Suprapubic skin (tissue), 4 donors: Measurements from ENCODE around the gene CCDC137. TPM values are rescaled to one million over a fixed set of nuclear protein-coding genes. Genes with fewer than 3 reads are reported as not detected.

Source experiments
- DNase-seq, 2 donors: peaks; one replicate each; pipeline ENCODE4 v3.0.0-alpha.2; 2019; ENCODE audit warnings: low spot score in 2 of 2
- H3K27ac ChIP-seq: fragments of 200-600 bp; sonication (generic); one replicate; pipeline ENCODE4 v1.5.1; 2019
- H3K27me3 ChIP-seq: fragments of 200-600 bp; sonication (generic); one replicate; pipeline ENCODE4 v1.5.1; 2019
- H3K36me3 ChIP-seq: fragments of 200-600 bp; sonication (generic); one replicate; pipeline ENCODE4 v1.5.1; 2019
- H3K4me1 ChIP-seq: fragments of 200-600 bp; sonication (generic); one replicate; pipeline ENCODE4 v1.5.1; 2019
- H3K4me3 ChIP-seq: fragments of 200-600 bp; sonication (generic); one replicate; pipeline ENCODE4 v1.5.1; 2019; ENCODE audit warnings: mild to moderate bottlenecking
- H3K9me3 ChIP-seq: fragments of 200-600 bp; sonication (generic); one replicate; pipeline ENCODE4 v1.5.1; 2019
- CTCF ChIP-seq, 2 donors: fragments of 200-600 bp in 1 of 2; fragments of 450-650 bp in 1 of 2; sonication (generic) in 1 of 2; IDR thresholded peaks; one replicate each; pipeline ENCODE4 v1.5.1; 2016 to 2019; ENCODE audit warnings: antibody characterized with exemption in 2 of 2, mild to moderate bottlenecking in 1 of 2, moderate library complexity in 1 of 2
- EP300 ChIP-seq: sonication (generic); formaldehyde crosslinking; IDR thresholded peaks from one replicate; pipeline ENCODE4 v1.6.1; 2017; ENCODE audit warnings: antibody characterized with exemption
- POLR2A ChIP-seq, 2 donors: fragments of 450-650 bp; IDR thresholded peaks; one replicate each; pipeline ENCODE4 v1.6.1; 2017; ENCODE audit warnings: antibody characterized with exemption in 2 of 2, mild to moderate bottlenecking in 2 of 2, moderate library complexity in 2 of 2
- POLR2AphosphoS5 ChIP-seq, 3 donors: sonication (generic); formaldehyde crosslinking; IDR thresholded peaks; one replicate each; pipeline ENCODE4 v1.6.1; 2017; ENCODE audit warnings: antibody characterized with exemption in 3 of 3
- WGBS: methylation state at CpG from one replicate; pipeline ENCODE4 v1.1.5; 2018; 5-methylcytosine and 5-hydroxymethylcytosine counted together
- total RNA-seq, 4 donors: library from RNA; depleted of rRNA; stranded (reverse); fragments of >200 nt; gene quantifications; one replicate each; pipeline ENCODE4 v1.1.0, GENCODE V29; 2016

CCDC137 gene
- total RNA-seq, 4 donors from 2014 or later = 14.9 to 29.8 (median 24.5) TPM

- peaks cover 51% of the 10 kb centered on the region for H3K4me1 ChIP-seq
- H3K9me3 ChIP-seq = no peaks in the 10 kb centered on the region
- no peaks in the 10 kb centered on the region for H3K27me3 ChIP-seq
- under 1% methylated on average over 16 of the region's 16 CpGs for WGBS
- H3K36me3 ChIP-seq = peaks cover 22% of the 10 kb centered on the region
- H3K27ac ChIP-seq = peak overlapping the region; percentile 94
- TF ChIP-seq POLR2A (IDR thresholded peaks at IDR 0.05) (no peak), POLR2AphosphoS5 (IDR thresholded peaks at IDR 0.05) (no peak)
- DNase-seq = no peak
- peak overlapping the region; percentile 99 for H3K4me3 ChIP-seq
Observed at GRCh38 chr17:81666092-81666341, 520 bp upstream of the CCDC137 start.

GRCh38 chr17:81667754-81668153 is 1.2 kb downstream of the CCDC137 start:
- Histone ChIP-seq H3K4me3 (peak overlapping the region; percentile 99), H3K9me3 (no peaks in the 10 kb centered on the region), H3K36me3 (peaks cover 40% of the 10 kb centered on the region), H3K27me3 (no peaks in the 10 kb centered on the region), H3K27ac (peak overlapping the region; percentile 94), H3K4me1 (peaks cover 48% of the 10 kb centered on the region)
- WGBS = 54% methylated on average over 18 of the region's 18 CpGs
- no peak for DNase-seq
- TF ChIP-seq POLR2A (IDR thresholded peaks at IDR 0.05) (no peak), CTCF (IDR thresholded peaks at IDR 0.05) (peak in 1 of 2 donors; percentile 32), POLR2AphosphoS5 (IDR thresholded peaks at IDR 0.05) (no peak)

GRCh38 chr17:81672504-81672903 is 6.0 kb downstream of the CCDC137 start:
- H3K4me3 ChIP-seq = no peak overlapping the region
- no peak overlapping the region for H3K27ac ChIP-seq
- DNase-seq = no peak
- H3K36me3 ChIP-seq = peaks cover 60% of the 10 kb centered on the region
- H3K27me3 ChIP-seq = no peaks in the 10 kb centered on the region
- peaks cover 27% of the 10 kb centered on the region for H3K4me1 ChIP-seq
- no peaks in the 10 kb centered on the region for H3K9me3 ChIP-seq
- WGBS = 83% methylated on average over 1 of the region's 18 CpGs
- TF ChIP-seq POLR2AphosphoS5 (IDR thresholded peaks at IDR 0.05) = no peak
- TF ChIP-seq CTCF (IDR thresholded peaks at IDR 0.05) = no peak
- no peak for TF ChIP-seq POLR2A (IDR thresholded peaks at IDR 0.05)
- no peak for TF ChIP-seq EP300

- Histone ChIP-seq H3K4me1 (peaks cover 22% of the 10 kb centered on the region), H3K9me3 (no peaks in the 10 kb centered on the region), H3K4me3 (no peak overlapping the region), H3K27me3 (no peaks in the 10 kb centered on the region), H3K36me3 (peaks cover 60% of the 10 kb centered on the region), H3K27ac (no peak overlapping the region)
- DNase-seq = no peak
- TF ChIP-seq EP300 (no peak), POLR2A (IDR thresholded peaks at IDR 0.05) (no peak), POLR2AphosphoS5 (IDR thresholded peaks at IDR 0.05) (no peak), CTCF (IDR thresholded peaks at IDR 0.05) (no peak)
- 90% methylated on average over 16 of the region's 16 CpGs for WGBS
Observed at GRCh38 chr17:81672954-81673353, 6.4 kb downstream of the CCDC137 start.

GRCh38 chr17:81673561-81674258 is 7.2 kb downstream of the CCDC137 start:
- peaks cover 60% of the 10 kb centered on the region for H3K36me3 ChIP-seq
- peaks cover 15% of the 10 kb centered on the region for H3K4me1 ChIP-seq
- H3K4me3 ChIP-seq = no peak overlapping the region
- WGBS = 68% methylated on average over 17 of the region's 18 CpGs
- DNase-seq = no peak
- no peaks in the 10 kb centered on the region for H3K9me3 ChIP-seq
- H3K27ac ChIP-seq = no peak overlapping the region
- H3K27me3 ChIP-seq = no peaks in the 10 kb centered on the region
- TF ChIP-seq POLR2A (IDR thresholded peaks at IDR 0.05) (no peak), EP300 (no peak), CTCF (IDR thresholded peaks at IDR 0.05) (no peak), POLR2AphosphoS5 (IDR thresholded peaks at IDR 0.05) (no peak)
